Measurements from ENCODE around the gene NDUFS8.

The NDUFS8 gene

GRCh38 chr11:68015467-68015866 lies 15.0 kb upstream of the NDUFS8 start:
- Histone ChIP-seq H3K9me2 (replicated peaks; ENCODE audit: low read depth, low read length) (no peaks in the 10 kb centered on the region), H3K27me3 (ENCODE audit: insufficient read depth, low read length, poor library complexity, severe bottlenecking) (no peaks in the 10 kb centered on the region), H3K9me3 (ENCODE audit: insufficient read depth, low read depth, low read length) (no peaks in the 10 kb centered on the region), H3K36me3 (ENCODE audit: insufficient read depth, low read length) (no peaks in the 10 kb centered on the region), H4K20me1 (ENCODE audit: insufficient read depth, low read length, poor library complexity, severe bottlenecking) (no peaks in the 10 kb centered on the region), H3K4me2 (ENCODE audit: low read depth, low read length, poor library complexity, severe bottlenecking) (no peak overlapping the region), H3K4me1 (ENCODE audit: insufficient read depth, low read length, poor library complexity, severe bottlenecking) (peaks cover 16% of the 10 kb centered on the region), H2AFZ (ENCODE audit: low read length) (no peak overlapping the region), H3F3A (ENCODE audit: low read depth) (no peaks in the 10 kb centered on the region), H3K79me2 (ENCODE audit: insufficient read depth, low read length) (no peaks in the 10 kb centered on the region), H3K4me3 (ENCODE audit: low read length, poor library complexity, severe bottlenecking) (no peak overlapping the region), H3K9ac (ENCODE audit: low read depth, low read length, poor library complexity, severe bottlenecking) (no peak overlapping the region)
- no peak for TF ChIP-seq EZH2phosphoT487 (IDR thresholded peaks at IDR 0.05; ENCODE audit: borderline replicate concordance)
- no peak for TF ChIP-seq CTCF (conservative IDR thresholded peaks at IDR 0.05; ENCODE audit: low read length)

GRCh38 chr11:68016161-68016903 lies 14.1 kb upstream of the NDUFS8 start:
- no peaks in the 10 kb centered on the region for H4K20me1 ChIP-seq (ENCODE audit: insufficient read depth, low read length, poor library complexity, severe bottlenecking)
- H3K9me3 ChIP-seq (ENCODE audit: insufficient read depth, low read depth, low read length), result no peaks in the 10 kb centered on the region
- no peaks in the 10 kb centered on the region for H3K36me3 ChIP-seq (ENCODE audit: insufficient read depth, low read length)
- H3K4me2 ChIP-seq (ENCODE audit: low read depth, low read length, poor library complexity, severe bottlenecking), result no peak overlapping the region
- peaks cover 14% of the 10 kb centered on the region for H3K4me1 ChIP-seq (ENCODE audit: insufficient read depth, low read length, poor library complexity, severe bottlenecking)
- TF ChIP-seq EZH2phosphoT487 (IDR thresholded peaks at IDR 0.05; ENCODE audit: borderline replicate concordance) (no peak), CTCF (conservative IDR thresholded peaks at IDR 0.05; ENCODE audit: low read length) (no peak)
- no peaks in the 10 kb centered on the region for H3K79me2 ChIP-seq (ENCODE audit: insufficient read depth, low read length)
- no peak overlapping the region for H2AFZ ChIP-seq (ENCODE audit: low read length)
- H3K9ac ChIP-seq (ENCODE audit: low read depth, low read length, poor library complexity, severe bottlenecking), result no peak overlapping the region
- H3K27me3 ChIP-seq (ENCODE audit: insufficient read depth, low read length, poor library complexity, severe bottlenecking), result no peaks in the 10 kb centered on the region
- H3K4me3 ChIP-seq (ENCODE audit: low read length, poor library complexity, severe bottlenecking), result no peak overlapping the region
- no peaks in the 10 kb centered on the region for H3F3A ChIP-seq (ENCODE audit: low read depth)
- H3K9me2 ChIP-seq (replicated peaks; ENCODE audit: low read depth, low read length), result no peaks in the 10 kb centered on the region

- Histone ChIP-seq H3K4me1 (ENCODE audit: insufficient read depth, low read length, poor library complexity, severe bottlenecking) (peaks cover 9% of the 10 kb centered on the region), H3K9me2 (replicated peaks; ENCODE audit: low read depth, low read length) (no peaks in the 10 kb centered on the region), H3K4me3 (ENCODE audit: low read length, poor library complexity, severe bottlenecking) (no peak overlapping the region), H3K4me2 (ENCODE audit: low read depth, low read length, poor library complexity, severe bottlenecking) (no peak overlapping the region), H3F3A (ENCODE audit: low read depth) (no peaks in the 10 kb centered on the region), H2AFZ (ENCODE audit: low read length) (no peak overlapping the region), H3K9ac (ENCODE audit: low read depth, low read length, poor library complexity, severe bottlenecking) (no peak overlapping the region), H3K79me2 (ENCODE audit: insufficient read depth, low read length) (no peaks in the 10 kb centered on the region), H4K20me1 (ENCODE audit: insufficient read depth, low read length, poor library complexity, severe bottlenecking) (no peaks in the 10 kb centered on the region), H3K27me3 (ENCODE audit: insufficient read depth, low read length, poor library complexity, severe bottlenecking) (no peaks in the 10 kb centered on the region), H3K9me3 (ENCODE audit: insufficient read depth, low read depth, low read length) (no peaks in the 10 kb centered on the region), H3K36me3 (ENCODE audit: insufficient read depth, low read length) (no peaks in the 10 kb centered on the region)
- TF ChIP-seq CTCF (conservative IDR thresholded peaks at IDR 0.05; ENCODE audit: low read length), result no peak
- no peak for TF ChIP-seq EZH2phosphoT487 (IDR thresholded peaks at IDR 0.05; ENCODE audit: borderline replicate concordance)
Measured at GRCh38 chr11:68016904-68017817, 13.3 kb upstream of the NDUFS8 start.
